H9 (cell line): ENCODE results near the gene NRIP3. TPM values are rescaled to one million over a fixed set of nuclear protein-coding genes. Genes with fewer than 3 reads are reported as not detected.

ENCODE experiments used
- DNase-seq: peaks from one replicate; pipeline ENCODE4 v3.0.0-alpha.2; 2017
- H2AFZ ChIP-seq: one replicate; pipeline ENCODE4 v1.6.1; 2013; ENCODE audit warnings: mild to moderate bottlenecking, low read length, control low read depth, moderate library complexity
- H2AK5ac ChIP-seq: 2 replicates; pipeline ENCODE4 v1.6.1; 2013; ENCODE audit warnings: low read length, control low read depth, mixed read lengths; ENCODE audit not compliant: insufficient read length
- H2BK120ac ChIP-seq: one replicate; pipeline ENCODE4 v1.6.1; 2013; ENCODE audit warnings: low read depth, mild to moderate bottlenecking, low read length, control low read depth, inconsistent platforms; ENCODE audit not compliant: poor library complexity, severe bottlenecking
- H2BK12ac ChIP-seq: 2 replicates; pipeline ENCODE4 v1.6.1; 2013; ENCODE audit warnings: low read length, control low read depth, mixed read lengths, low read depth; ENCODE audit not compliant: insufficient read length
- H2BK15ac ChIP-seq: 2 replicates; pipeline ENCODE4 v1.6.1; 2013; ENCODE audit warnings: low read depth, low read length, control low read depth
- H2BK20ac ChIP-seq: one replicate; pipeline ENCODE4 v1.6.1; 2013; ENCODE audit warnings: low read depth, mild to moderate bottlenecking, low read length, control low read depth, inconsistent platforms; ENCODE audit not compliant: poor library complexity, severe bottlenecking
- H2BK5ac ChIP-seq: 2 replicates; pipeline ENCODE4 v1.6.1; 2013; ENCODE audit warnings: low read length, control low read depth, mixed read lengths; ENCODE audit not compliant: insufficient read length
- H3K14ac ChIP-seq: 2 replicates; pipeline ENCODE4 v1.6.1; 2013; ENCODE audit warnings: low read length, control low read depth; ENCODE audit not compliant: insufficient read depth
- H3K18ac ChIP-seq: 2 replicates; pipeline ENCODE4 v1.6.1; 2013; ENCODE audit warnings: low read depth, mild to moderate bottlenecking, mixed read lengths, low read length, control low read depth; ENCODE audit not compliant: insufficient read length
- H3K23ac ChIP-seq: 2 replicates; pipeline ENCODE4 v1.6.1; 2013; ENCODE audit warnings: low read length, control low read depth, mixed read lengths, low read depth; ENCODE audit not compliant: insufficient read length
- H3K23me2 ChIP-seq: 2 replicates; pipeline ENCODE4 v1.6.1; 2013; ENCODE audit warnings: low read depth, mild to moderate bottlenecking, mixed read lengths, low read length, control low read depth; ENCODE audit not compliant: insufficient read length, poor library complexity, severe bottlenecking
- H3K27ac ChIP-seq: 2 replicates; pipeline ENCODE4 v1.5.1; 2013; ENCODE audit warnings: low read length, control low read depth, mixed read lengths, low read depth; ENCODE audit not compliant: insufficient read length
- H3K27me3 ChIP-seq: 2 replicates; pipeline ENCODE4 v1.6.1; 2013; ENCODE audit warnings: low read length, control low read depth, inconsistent platforms; ENCODE audit not compliant: insufficient read depth
- H3K4ac ChIP-seq: 2 replicates; pipeline ENCODE4 v1.6.1; 2013; ENCODE audit warnings: low read depth, mild to moderate bottlenecking, control low read depth, inconsistent platforms, low read length, moderate library complexity
- H3K4me1 ChIP-seq: 2 replicates; pipeline ENCODE4 v1.6.1; 2013; ENCODE audit warnings: low read length, control low read depth, inconsistent platforms; ENCODE audit not compliant: insufficient read depth
- H3K4me2 ChIP-seq: 2 replicates; pipeline ENCODE4 v1.6.1; 2013; ENCODE audit warnings: low read length, control low read depth, mixed read lengths; ENCODE audit not compliant: insufficient read length, insufficient read depth
- H3K56ac ChIP-seq: 2 replicates; pipeline ENCODE4 v1.6.1; 2013; ENCODE audit warnings: low read depth, mild to moderate bottlenecking, mixed read lengths, low read length, control low read depth; ENCODE audit not compliant: insufficient read length
- H3K79me1 ChIP-seq: 2 replicates; pipeline ENCODE4 v1.6.1; 2013; ENCODE audit warnings: low read depth, mild to moderate bottlenecking, moderate library complexity, low read length, control low read depth, inconsistent platforms; ENCODE audit not compliant: insufficient read depth, poor library complexity, severe bottlenecking
- H3K79me2 ChIP-seq: 2 replicates; pipeline ENCODE4 v1.6.1; 2013; ENCODE audit warnings: low read length, control low read depth, inconsistent platforms; ENCODE audit not compliant: insufficient read depth
- H3K9ac ChIP-seq: 2 replicates; pipeline ENCODE4 v1.6.1; 2013; ENCODE audit warnings: low read length, control low read depth, mixed read lengths; ENCODE audit not compliant: insufficient read length; ENCODE audit errors: extremely low read depth
- H3K9me3 ChIP-seq: one replicate; pipeline ENCODE4 v1.6.1; 2013; ENCODE audit warnings: low read depth, low read length, inconsistent platforms; ENCODE audit not compliant: control insufficient read depth
- H3T11ph ChIP-seq: one replicate; pipeline ENCODE4 v1.6.1; 2013; ENCODE audit warnings: mild to moderate bottlenecking, low read length, control low read depth, inconsistent platforms
- H4K20me1 ChIP-seq: one replicate; pipeline ENCODE4 v1.6.1; 2013; ENCODE audit not compliant: control insufficient read depth, insufficient read length, insufficient read depth
- H4K5ac ChIP-seq: 2 replicates; pipeline ENCODE4 v1.6.1; 2013; ENCODE audit warnings: low read depth, mild to moderate bottlenecking, mixed read lengths, low read length, control low read depth; ENCODE audit not compliant: insufficient read length
- H4K8ac ChIP-seq: replicated peaks from 2 replicates; pipeline ENCODE4 v1.6.1; 2013; ENCODE audit warnings: low read length, control low read depth, mixed read lengths, low read depth; ENCODE audit not compliant: insufficient read length
- H4K91ac ChIP-seq: 2 replicates; pipeline ENCODE4 v1.6.1; 2013; ENCODE audit warnings: low read depth, mild to moderate bottlenecking, moderate library complexity, mixed read lengths, low read length, control low read depth; ENCODE audit not compliant: insufficient read length
- H3K27ac Mint-ChIP-seq, 3 experiments: 2 replicates in 2 of 3; 3 replicates in 1 of 3; pipeline ENCODE4 v1.8.0; 2020 to 2021; ENCODE audit warnings: mixed read lengths in 3 of 3, mild to moderate bottlenecking in 1 of 3, moderate library complexity in 1 of 3
- H3K27me3 Mint-ChIP-seq: 2 replicates; pipeline ENCODE4 v1.8.0; 2021; ENCODE audit warnings: low read depth, mild to moderate bottlenecking, moderate library complexity, mixed read lengths
- H3K36me3 Mint-ChIP-seq, 3 experiments: 2 replicates in 2 of 3; 3 replicates in 1 of 3; pipeline ENCODE4 v1.8.0; 2020 to 2021; ENCODE audit warnings: low read depth in 3 of 3, mixed read lengths in 3 of 3; ENCODE audit not compliant: insufficient read depth in 1 of 3
- H3K4me1 Mint-ChIP-seq, 2 experiments: 2 replicates each; pipeline ENCODE4 v1.8.0; 2020; ENCODE audit warnings: mixed read lengths in 2 of 2
- H3K4me3 Mint-ChIP-seq, 2 experiments: 2 replicates in 1 of 2; 3 replicates in 1 of 2; pipeline ENCODE4 v1.8.0; 2020 to 2021; ENCODE audit warnings: mild to moderate bottlenecking in 2 of 2, mixed read lengths in 2 of 2, moderate library complexity in 1 of 2
- H3K9me3 Mint-ChIP-seq, 2 experiments: 2 replicates in 1 of 2; 3 replicates in 1 of 2; pipeline ENCODE4 v1.8.0; 2020; ENCODE audit warnings: mild to moderate bottlenecking in 2 of 2, mixed read lengths in 2 of 2, moderate library complexity in 1 of 2
- CTCF ChIP-seq: fragments of 200-600 bp; sonication (generic); conservative IDR thresholded peaks from 3 replicates; pipeline ENCODE4 v1.8.0; 2021; ENCODE audit warnings: antibody characterized with exemption, mild to moderate bottlenecking
- WGBS: extraction: QIAGEN DNeasy Blood & Tissue Kit; methylation state at CpG from one replicate; pipeline ENCODE4 v1.1.7; 2013; ENCODE audit warnings: missing lambda C conversion rate, low lambda C conversion rate, mixed read lengths; ENCODE audit not compliant: insufficient read length; ENCODE audit errors: extremely low coverage; 5-methylcytosine and 5-hydroxymethylcytosine counted together
- total RNA-seq: library from RNA; stranded (reverse); gene quantifications from 2 replicates; pipeline ENCODE4 v1.2.1, GENCODE V29; 2021

NRIP3 gene
- total RNA-seq, 1 experiment from 2014 or later, result 4.2 TPM

GRCh38 chr11:9049959-9050358 lies 46.2 kb upstream of the NRIP3 start:
- Histone ChIP-seq H4K5ac (no peak overlapping the region), H3K27me3 (no peaks in the 10 kb centered on the region), H3K23ac (no peak overlapping the region), H2AFZ (no peak overlapping the region), H3K9me3 (no peaks in the 10 kb centered on the region), H3K79me2 (no peaks in the 10 kb centered on the region), H3K56ac (no peak overlapping the region), H3K9ac (no peak overlapping the region), H3K27ac (no peak overlapping the region), H4K91ac (no peak overlapping the region), H3K4me2 (no peak overlapping the region), H3K4ac (no peak overlapping the region), H2BK20ac (no peak overlapping the region), H2BK15ac (no peak overlapping the region), H4K20me1 (no peaks in the 10 kb centered on the region), H3K18ac (no peak overlapping the region), H3K23me2 (no peaks in the 10 kb centered on the region), H3K14ac (no peak overlapping the region), H3K4me1 (no peaks in the 10 kb centered on the region; the same call in 1 of the 2 replicates), H2BK120ac (no peak overlapping the region), H3K79me1 (no peaks in the 10 kb centered on the region), H4K8ac (no peak overlapping the region), H2BK5ac (no peak overlapping the region), H3T11ph (no peak overlapping the region), H2BK12ac (no peak overlapping the region), H2AK5ac (no peak overlapping the region)
- Mint-ChIP-seq H3K4me1 (peaks cover 23 to 26% of the 10 kb centered on the region in 2 experiments), H3K27ac (no peak overlapping the region), H3K9me3 (no peaks in the 10 kb centered on the region), H3K27me3 (no peaks in the 10 kb centered on the region), H3K36me3 (no peaks in the 10 kb centered on the region), H3K4me3 (no peak overlapping the region)
- WGBS, result no CpG with 5 or more reads among the region's 2 CpGs
- DNase-seq, result no peak
- TF ChIP-seq CTCF, result no peak
